ENCODE results near the gene EPB41L2. TPM values are rescaled to one million over a fixed set of nuclear protein-coding genes. Genes with fewer than 3 reads are reported as not detected.

Gene EPB41L2
- total RNA-seq, 1 donor from 2014 or later: 136 TPM

DNA sequence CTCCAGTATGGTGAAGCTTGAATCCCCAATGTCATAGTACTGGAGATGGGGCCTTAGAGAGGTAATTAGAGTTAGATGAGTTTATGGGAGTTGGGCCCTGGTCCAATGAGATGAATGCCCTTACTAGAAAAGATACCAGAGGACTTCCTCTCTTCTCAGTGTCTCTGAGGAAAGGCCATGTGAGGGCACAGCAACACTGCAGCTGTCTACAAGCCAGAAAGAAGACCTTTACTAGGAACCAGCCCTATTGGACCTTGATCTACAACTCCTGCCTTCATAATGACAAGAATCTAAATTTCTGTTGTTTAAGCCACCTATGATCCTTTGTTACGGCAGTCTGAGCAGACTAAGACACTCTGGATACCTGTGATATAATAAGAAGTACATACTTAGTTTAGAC, 40.9 kb upstream of the EPB41L2 start:
- H3K9me3 Mint-ChIP-seq (ENCODE audit: unreplicated experiment): peaks cover 3% of the 10 kb centered on the region
- no peak overlapping the region for H3K27ac Mint-ChIP-seq (ENCODE audit: unreplicated experiment)
- Histone ChIP-seq H3K27me3 (ENCODE audit: insufficient read depth, low read length) (no peaks in the 10 kb centered on the region), H2AFZ (ENCODE audit: low read depth, low read length) (no peak overlapping the region), H3K4me1 (ENCODE audit: insufficient read depth, low read length) (peaks cover 23% of the 10 kb centered on the region), H3K27ac (ENCODE audit: low read depth, low read length) (peak overlapping the region; percentile 59), H3K4me3 (ENCODE audit: insufficient read depth, low read depth, low read length) (no peak overlapping the region), H3K9me3 (ENCODE audit: insufficient read depth, low read depth, low read length) (no peaks in the 10 kb centered on the region), H3K36me3 (ENCODE audit: insufficient read depth, low read length) (no peaks in the 10 kb centered on the region), H3K9ac (ENCODE audit: low read length) (peak overlapping the region; percentile 22), H3K4me2 (ENCODE audit: low read length) (peak overlapping the region; percentile 52), H4K20me1 (ENCODE audit: insufficient read depth, low read length) (no peaks in the 10 kb centered on the region), H3K79me2 (ENCODE audit: insufficient read depth, low read length) (no peaks in the 10 kb centered on the region)
- no peaks in the 10 kb centered on the region for H3K36me3 Mint-ChIP-seq (ENCODE audit: low read depth, unreplicated experiment)
- TF ChIP-seq, protein P1, sequence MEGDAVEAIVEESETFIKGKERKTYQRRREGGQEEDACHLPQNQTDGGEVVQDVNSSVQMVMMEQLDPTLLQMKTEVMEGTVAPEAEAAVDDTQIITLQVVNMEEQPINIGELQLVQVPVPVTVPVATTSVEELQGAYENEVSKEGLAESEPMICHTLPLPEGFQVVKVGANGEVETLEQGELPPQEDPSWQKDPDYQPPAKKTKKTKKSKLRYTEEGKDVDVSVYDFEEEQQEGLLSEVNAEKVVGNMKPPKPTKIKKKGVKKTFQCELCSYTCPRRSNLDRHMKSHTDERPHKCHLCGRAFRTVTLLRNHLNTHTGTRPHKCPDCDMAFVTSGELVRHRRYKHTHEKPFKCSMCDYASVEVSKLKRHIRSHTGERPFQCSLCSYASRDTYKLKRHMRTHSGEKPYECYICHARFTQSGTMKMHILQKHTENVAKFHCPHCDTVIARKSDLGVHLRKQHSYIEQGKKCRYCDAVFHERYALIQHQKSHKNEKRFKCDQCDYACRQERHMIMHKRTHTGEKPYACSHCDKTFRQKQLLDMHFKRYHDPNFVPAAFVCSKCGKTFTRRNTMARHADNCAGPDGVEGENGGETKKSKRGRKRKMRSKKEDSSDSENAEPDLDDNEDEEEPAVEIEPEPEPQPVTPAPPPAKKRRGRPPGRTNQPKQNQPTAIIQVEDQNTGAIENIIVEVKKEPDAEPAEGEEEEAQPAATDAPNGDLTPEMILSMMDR (IDR thresholded peaks at IDR 0.05; ENCODE audit: insufficient read depth, low read depth, low read length): no peak
- TF ChIP-seq EZH2 (IDR thresholded peaks at IDR 0.05; ENCODE audit: insufficient read depth, low read length): no peak
- DNase-seq (ENCODE audit: low read depth): no peak
- H3K27me3 Mint-ChIP-seq (ENCODE audit: low read depth, unreplicated experiment): no peaks in the 10 kb centered on the region
- no peak for FAIRE-seq
- no peak overlapping the region for H3K4me3 Mint-ChIP-seq (ENCODE audit: unreplicated experiment)
- peaks cover 4% of the 10 kb centered on the region for H3K4me1 Mint-ChIP-seq (ENCODE audit: low read depth, unreplicated experiment)

DNA sequence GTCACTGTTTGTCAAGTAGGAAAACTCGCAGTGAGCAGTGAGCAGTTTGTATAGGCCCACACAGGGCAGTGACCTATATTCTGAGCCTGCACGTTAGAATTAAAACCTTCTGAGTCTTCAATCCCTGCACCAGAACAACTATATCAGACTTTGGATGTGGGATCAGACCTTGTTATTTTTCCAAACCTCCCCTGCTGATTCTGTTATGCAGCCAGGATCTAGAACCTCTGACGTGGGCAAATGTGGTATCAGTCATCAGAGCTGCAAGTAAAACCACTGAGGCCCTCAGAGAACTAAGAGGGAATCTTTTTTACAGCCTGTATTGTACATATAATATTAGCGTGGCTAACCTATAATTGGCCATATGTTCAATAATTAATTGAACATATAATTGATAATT, 40.3 kb upstream of the EPB41L2 start:
- Histone ChIP-seq H3K36me3 (ENCODE audit: insufficient read depth, low read length) (no peaks in the 10 kb centered on the region), H3K27me3 (ENCODE audit: insufficient read depth, low read length) (no peaks in the 10 kb centered on the region), H3K4me2 (ENCODE audit: low read length) (peak overlapping the region; percentile 52), H2AFZ (ENCODE audit: low read depth, low read length) (no peak overlapping the region), H3K9ac (ENCODE audit: low read length) (peak overlapping the region; percentile 34), H3K79me2 (ENCODE audit: insufficient read depth, low read length) (no peaks in the 10 kb centered on the region), H3K9me3 (ENCODE audit: insufficient read depth, low read depth, low read length) (no peaks in the 10 kb centered on the region), H3K4me1 (ENCODE audit: insufficient read depth, low read length) (peaks cover 23% of the 10 kb centered on the region), H3K27ac (ENCODE audit: low read depth, low read length) (peak overlapping the region; percentile 66), H4K20me1 (ENCODE audit: insufficient read depth, low read length) (no peaks in the 10 kb centered on the region), H3K4me3 (ENCODE audit: insufficient read depth, low read depth, low read length) (no peak overlapping the region)
- Mint-ChIP-seq H3K36me3 (ENCODE audit: low read depth, unreplicated experiment) (no peaks in the 10 kb centered on the region), H3K9me3 (ENCODE audit: unreplicated experiment) (peaks cover 3% of the 10 kb centered on the region), H3K27me3 (ENCODE audit: low read depth, unreplicated experiment) (no peaks in the 10 kb centered on the region), H3K27ac (ENCODE audit: unreplicated experiment) (peak overlapping the region; percentile 43), H3K4me1 (ENCODE audit: low read depth, unreplicated experiment) (peaks cover 4% of the 10 kb centered on the region), H3K4me3 (ENCODE audit: unreplicated experiment) (no peak overlapping the region)
- no peak for TF ChIP-seq EZH2 (IDR thresholded peaks at IDR 0.05; ENCODE audit: insufficient read depth, low read length)
- DNase-seq (ENCODE audit: low read depth) (peak; percentile 46), FAIRE-seq (no peak)

DNA sequence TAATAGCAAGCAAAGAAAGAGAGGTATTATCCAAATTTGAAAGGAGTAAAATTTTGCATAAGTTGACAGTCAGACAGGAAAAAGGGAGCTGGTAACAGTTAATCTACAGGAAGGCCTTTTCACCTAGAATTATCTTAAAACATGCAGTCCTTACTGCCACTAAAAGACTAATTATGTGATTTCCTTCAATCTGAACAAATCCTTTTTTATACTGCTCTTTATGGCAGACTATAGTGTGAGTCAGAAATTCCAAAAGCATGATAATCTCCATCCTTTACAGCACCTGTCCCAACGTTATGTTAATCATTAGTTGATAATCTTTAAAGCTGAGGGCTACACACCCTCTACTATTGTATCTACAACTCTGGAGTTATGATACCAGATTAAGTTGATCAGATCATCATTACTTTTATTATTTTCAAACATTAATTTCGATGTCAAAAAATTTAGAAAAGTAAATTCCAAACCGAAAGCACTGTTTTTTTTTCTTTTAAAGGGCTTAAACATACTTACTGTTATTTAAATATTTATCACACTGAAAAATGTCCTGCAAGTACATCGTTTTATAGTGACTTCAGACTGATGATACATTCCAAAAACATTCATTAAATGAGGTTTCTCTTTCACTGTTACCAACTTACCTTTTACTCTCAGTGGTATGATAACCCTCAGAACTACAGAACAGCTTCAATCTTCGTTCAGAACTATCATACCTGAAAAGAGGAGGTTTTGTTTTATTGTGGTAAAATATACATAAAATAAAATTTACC, 39.1 kb upstream of the EPB41L2 start:
- H3K27me3 ChIP-seq (ENCODE audit: insufficient read depth, low read length): no peaks in the 10 kb centered on the region
- no peaks in the 10 kb centered on the region for H4K20me1 ChIP-seq (ENCODE audit: insufficient read depth, low read length)
- DNase-seq (ENCODE audit: low read depth) (peak; percentile 74), FAIRE-seq (peak; percentile 17)
- H3K4me2 ChIP-seq (ENCODE audit: low read length): peak overlapping the region; percentile 52
- no peak overlapping the region for H3K4me3 ChIP-seq (ENCODE audit: insufficient read depth, low read depth, low read length)
- Mint-ChIP-seq H3K27me3 (ENCODE audit: low read depth, unreplicated experiment) (no peaks in the 10 kb centered on the region), H3K27ac (ENCODE audit: unreplicated experiment) (no peak overlapping the region), H3K4me3 (ENCODE audit: unreplicated experiment) (no peak overlapping the region), H3K9me3 (ENCODE audit: unreplicated experiment) (peaks cover 3% of the 10 kb centered on the region), H3K4me1 (ENCODE audit: low read depth, unreplicated experiment) (peaks cover 4% of the 10 kb centered on the region), H3K36me3 (ENCODE audit: low read depth, unreplicated experiment) (no peaks in the 10 kb centered on the region)
- H3K9me3 ChIP-seq (ENCODE audit: insufficient read depth, low read depth, low read length): no peaks in the 10 kb centered on the region
- H3K4me1 ChIP-seq (ENCODE audit: insufficient read depth, low read length): peaks cover 23% of the 10 kb centered on the region
- H3K9ac ChIP-seq (ENCODE audit: low read length): peak overlapping the region; percentile 34
- H3K27ac ChIP-seq (ENCODE audit: low read depth, low read length): peak overlapping the region; percentile 66
- H2AFZ ChIP-seq (ENCODE audit: low read depth, low read length): no peak overlapping the region
- no peaks in the 10 kb centered on the region for H3K36me3 ChIP-seq (ENCODE audit: insufficient read depth, low read length)
- H3K79me2 ChIP-seq (ENCODE audit: insufficient read depth, low read length): no peaks in the 10 kb centered on the region
- no peak for TF ChIP-seq EZH2 (IDR thresholded peaks at IDR 0.05; ENCODE audit: insufficient read depth, low read length)
- TF ChIP-seq, protein P1 (IDR thresholded peaks at IDR 0.05; ENCODE audit: insufficient read depth, low read depth, low read length): no peak
